A549 (cell line): ENCODE results near the gene SLC7A11. TPM values are rescaled to one million over a fixed set of nuclear protein-coding genes. Genes with fewer than 3 reads are reported as not detected.

Source experiments
- ATAC-seq, 2 experiments: fragments of 200-7000 bp in 1 of 2; fragments of >200 bp in 1 of 2; cut with Nextera tagmentation in 1 of 2; cut with Tn5 transposase in 1 of 2; 3 replicates each; pipeline versions ENCODE4 v1.8.0 to v1.9.1; 2018 to 2020; ENCODE audit warnings: mild to moderate bottlenecking in 1 of 2, moderate library complexity in 1 of 2
- CTCF ChIA-PET: fragments of 300-600 bp; sonication (Branson Sonifier 250); formaldehyde crosslinking; extraction: SDS; loops from one replicate; lab custom pipeline; 2021; ENCODE audit warnings: antibody characterized with exemption, inconsistent platforms; lab: Yijun Ruan, JAX
- POLR2A ChIA-PET: fragments of 350-600 bp; formaldehyde crosslinking; extraction: SDS; loops from one replicate; lab custom pipeline; 2021; ENCODE audit warnings: antibody characterized with exemption, inconsistent platforms; lab: Yijun Ruan, JAX
- DNase-seq, 2 experiments: peaks; one replicate each; pipeline versions ENCODE4 v3.0.0 to v3.0.0-alpha.2; 2011 to 2016; ENCODE audit warnings: low read depth in 1 of 2, low spot score in 1 of 2
- FAIRE-seq: peaks from 2 replicates; lab custom pipeline; 2011; peaks lifted over from hg19 to GRCh38; lab: Jason Lieb, UNC
- H3K27ac ChIP-seq, 2 experiments: fragments of >200 bp; sonication (Bioruptor Twin); formaldehyde crosslinking; 3 replicates each; pipeline ENCODE4 v1.5.1; 2016 to 2017
- H3K4me1 ChIP-seq: fragments of >200 bp; sonication (Bioruptor Twin); formaldehyde crosslinking; 3 replicates; pipeline ENCODE4 v1.6.1; 2016
- H3K4me2 ChIP-seq: fragments of >200 bp; sonication (Bioruptor Twin); formaldehyde crosslinking; 3 replicates; pipeline ENCODE4 v1.6.1; 2016
- H3K4me3 ChIP-seq: fragments of >200 bp; sonication (Bioruptor Twin); formaldehyde crosslinking; 3 replicates; pipeline ENCODE4 v1.5.1; 2016
- H3K9me3 ChIP-seq: fragments of >200 bp; sonication (Bioruptor Twin); formaldehyde crosslinking; 3 replicates; pipeline ENCODE4 v1.6.1; 2016
- CBX2 ChIP-seq: fragments of 200-600 bp; sonication (generic); IDR thresholded peaks from 2 replicates; pipeline ENCODE4 v1.6.1; 2016; ENCODE audit warnings: low read depth, mild to moderate bottlenecking, borderline replicate concordance
- CBX8 ChIP-seq: fragments of 200-600 bp; sonication (generic); IDR thresholded peaks from 2 replicates; pipeline ENCODE4 v1.6.1; 2016
- CHD4 ChIP-seq: fragments of 200-600 bp; sonication (generic); IDR thresholded peaks from 2 replicates; pipeline ENCODE4 v1.6.1; 2016; ENCODE audit warnings: antibody characterized with exemption, mild to moderate bottlenecking, borderline replicate concordance
- EHF ChIP-seq: fragments of 250-450 bp; sonication (Bioruptor Pico); IDR thresholded peaks from 2 replicates; pipeline ENCODE4 v1.5.0; 2020; ENCODE audit warnings: mild to moderate bottlenecking
- EHMT2 ChIP-seq: fragments of 200-600 bp; sonication (generic); IDR thresholded peaks from 2 replicates; pipeline ENCODE4 v1.6.1; 2016; ENCODE audit warnings: antibody characterized with exemption, low read depth, mild to moderate bottlenecking, moderate library complexity
- EP300 ChIP-seq, 2 experiments: fragments of >200 bp; sonication (Bioruptor Twin); formaldehyde crosslinking; IDR thresholded peaks; 2 replicates in 1 of 2; 3 replicates in 1 of 2; pipeline ENCODE4 v1.6.1; 2016 to 2017
- FOSB ChIP-seq: fragments of 250-450 bp; sonication (Bioruptor Pico); IDR thresholded peaks from 2 replicates; pipeline ENCODE4 v1.5.0; 2020; ENCODE audit warnings: mild to moderate bottlenecking, moderate library complexity
- FOSL2 ChIP-seq, 2 experiments: fragments of 450-650 bp in 1 of 2; fragments of >200 bp in 1 of 2; sonication (Bioruptor Twin) in 1 of 2; formaldehyde crosslinking; IDR thresholded peaks; 2 replicates each; pipeline versions ENCODE4 v1.5.0 to v1.6.1; 2016 to 2020; ENCODE audit warnings: mild to moderate bottlenecking in 1 of 2, moderate library complexity in 1 of 2
- HOXA7 ChIP-seq: fragments of 250-450 bp; sonication (Bioruptor Pico); IDR thresholded peaks from 2 replicates; pipeline ENCODE4 v1.5.0; 2020; ENCODE audit warnings: mild to moderate bottlenecking, moderate library complexity
- HOXB5 ChIP-seq: fragments of 250-450 bp; sonication (Bioruptor Pico); IDR thresholded peaks from 2 replicates; pipeline ENCODE4 v1.5.0; 2020; ENCODE audit warnings: mild to moderate bottlenecking, moderate library complexity
- JUN ChIP-seq, 2 experiments: fragments of >200 bp; sonication (Bioruptor Twin); formaldehyde crosslinking; IDR thresholded peaks; 2 replicates in 1 of 2; 3 replicates in 1 of 2; pipeline ENCODE4 v1.6.1; 2016 to 2017
- JUNB ChIP-seq: fragments of >200 bp; sonication (Bioruptor Twin); formaldehyde crosslinking; IDR thresholded peaks from 2 replicates; pipeline ENCODE4 v1.6.1; 2016
- KDM5A ChIP-seq: fragments of 200-600 bp; sonication (generic); IDR thresholded peaks from 2 replicates; pipeline ENCODE4 v1.6.1; 2016; ENCODE audit warnings: antibody characterized with exemption, mild to moderate bottlenecking
- MAZ ChIP-seq: fragments of 150-350 bp; IDR thresholded peaks from 2 replicates; pipeline ENCODE4 v1.6.1; 2014; ENCODE audit warnings: antibody characterized with exemption, low read depth, low read length, borderline replicate concordance
- MYC ChIP-seq: IDR thresholded peaks from 2 replicates; pipeline ENCODE4 v1.6.1; 2012; ENCODE audit warnings: mild to moderate bottlenecking, inconsistent platforms, low read length, improper control_type of control experiment, borderline replicate concordance
- NFE2L2 ChIP-seq: fragments of 150-350 bp; conservative IDR thresholded peaks from 2 replicates; pipeline ENCODE4 v1.6.1; 2014; ENCODE audit warnings: low read length
- NPAS2 ChIP-seq: fragments of 250-450 bp; sonication (Bioruptor Pico); IDR thresholded peaks from 2 replicates; pipeline ENCODE4 v1.8.0; 2022; ENCODE audit warnings: mild to moderate bottlenecking, moderate library complexity, borderline replicate concordance
- NR3C1 ChIP-seq: fragments of >200 bp; sonication (Bioruptor Twin); formaldehyde crosslinking; IDR thresholded peaks from 3 replicates; pipeline ENCODE4 v1.6.1; 2017
- POLR2A ChIP-seq: IDR thresholded peaks from 2 replicates; pipeline ENCODE4 v1.6.1; 2012; ENCODE audit warnings: mild to moderate bottlenecking, low read length
- POLR2AphosphoS2 ChIP-seq: conservative IDR thresholded peaks from 2 replicates; pipeline ENCODE4 v1.6.1; 2012; ENCODE audit warnings: low read length, improper control_type of control experiment, inconsistent platforms
- SREBF2 ChIP-seq: fragments of 450-650 bp; IDR thresholded peaks from 2 replicates; pipeline ENCODE4 v1.6.1; 2014; ENCODE audit warnings: mild to moderate bottlenecking, moderate library complexity
- TFCP2L1 ChIP-seq: fragments of 250-450 bp; sonication (Bioruptor Pico); IDR thresholded peaks from 2 replicates; pipeline ENCODE4 v1.5.0; 2021; ENCODE audit warnings: mild to moderate bottlenecking
- USF2 ChIP-seq: fragments of 450-650 bp; IDR thresholded peaks from 2 replicates; pipeline ENCODE4 v1.6.1; 2014; ENCODE audit warnings: antibody characterized with exemption
- ZFP36 ChIP-seq: fragments of 450-650 bp; IDR thresholded peaks from 2 replicates; pipeline ENCODE4 v1.6.1; 2014; ENCODE audit warnings: borderline replicate concordance; ENCODE audit not compliant: partially characterized antibody
- WGBS: methylation state at CpG from one replicate; pipeline ENCODE4 v1.1.6; 2017; ENCODE audit errors: missing lambda C conversion rate; 5-methylcytosine and 5-hydroxymethylcytosine counted together
- polyA plus RNA-seq, 4 experiments: library from polyadenylated mRNA; depleted of rRNA in 3 of 4; stranded (reverse); fragments of >200 nt; fragmentation: RNase III in 1 of 4; extraction: RNeasy Plus Mini Kit Qiagen cat#74134 plus additional on column Dnase treatment in 1 of 4; gene quantifications; 2 replicates in 3 of 4; 3 replicates in 1 of 4; pipeline ENCODE4 v1.2.3, GENCODE V29; 2011 to 2017

The SLC7A11 gene
- polyA plus RNA-seq, 2 of the 4 experiments (the other 2 are of a cell fraction), result 52.4 to 161 TPM

GRCh38 chr4:138196153-138196552, 46.0 kb downstream of the SLC7A11 start:
- WGBS, result 85% methylated on average over 3 of the region's 3 CpGs
- DNase-seq, result no peak
- no peak for FAIRE-seq
- H3K4me3 ChIP-seq, result no peak overlapping the region
- POLR2A ChIA-PET, result no interaction called here
- H3K4me2 ChIP-seq, result no peak overlapping the region
- peaks cover 96% of the 10 kb centered on the region for H3K4me1 ChIP-seq
- CTCF ChIA-PET, result no interaction called here
- TF ChIP-seq EP300 (IDR thresholded peaks at IDR 0.05) (no peak), MAZ (no peak), USF2 (no peak), EHF (CRISPR knock-in tag) (no peak), SREBF2 (no peak), HOXB5 (no peak), CBX8 (no peak), CBX2 (no peak), NPAS2 (CRISPR knock-in tag) (no peak), JUNB (no peak), NR3C1 (no peak), NFE2L2 (no peak), JUN (IDR thresholded peaks at IDR 0.05) (no peak), ZFP36 (no peak), MYC (no peak), EHMT2 (no peak), CHD4 (no peak)
- no peaks in the 10 kb centered on the region for H3K9me3 ChIP-seq
- ATAC-seq, result no peak
- peak overlapping the region; percentile 20 to 50; a peak in 3 of 6 replicates for H3K27ac ChIP-seq

DNA sequence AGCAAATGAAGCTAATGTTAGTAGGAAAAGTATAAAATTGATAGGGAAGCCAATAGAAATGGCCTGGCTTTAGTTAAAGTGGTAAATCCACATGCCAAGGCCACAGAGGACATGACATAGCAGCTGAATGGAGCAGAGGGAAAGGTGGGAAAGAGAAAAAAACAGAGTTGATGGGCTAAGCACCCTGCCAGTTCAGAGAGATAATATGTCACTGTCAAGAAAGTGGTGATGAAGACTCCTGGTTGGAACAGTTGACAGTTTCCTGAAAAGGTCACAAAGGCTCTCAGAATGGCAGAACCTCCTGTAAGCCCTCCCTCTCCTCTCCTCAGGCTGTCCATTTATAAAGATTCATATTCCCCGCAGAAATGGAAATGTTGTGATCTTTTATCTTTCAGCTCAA, 48.2 kb downstream of the SLC7A11 start:
- WGBS, result 97% methylated on average over 1 of the region's 1 CpG
- Histone ChIP-seq H3K9me3 (no peaks in the 10 kb centered on the region), H3K4me3 (no peak overlapping the region), H3K4me2 (no peak overlapping the region), H3K4me1 (peaks cover 94% of the 10 kb centered on the region), H3K27ac (peak overlapping the region in 1 of 2 experiments; percentile 44; a peak in 1 of 6 replicates)
- DNase-seq (no peak), FAIRE-seq (no peak), ATAC-seq (peak; percentile 47 to 48; a peak in 4 of 6 replicates)
- ChIA-PET CTCF (no interaction called here), POLR2A (no interaction called here)
- TF ChIP-seq HOXA7, result 0 out of 2 replicates have a peak, but pooled peaks have one; percentile 89
- TF ChIP-seq POLR2A, result no peak
- TF ChIP-seq TFCP2L1 (CRISPR knock-in tag), result 0 out of 2 replicates have a peak, but pooled peaks have one; percentile 61

- ChIA-PET POLR2A (no interaction called here), CTCF (interaction anchor here (1.0 kb wide), 1 partner anchor 157 kb away, joined by 3 read pairs; no protein-coding TSS in a partner anchor)
- ATAC-seq (peak; percentile 9 to 42; a peak in 4 of 6 replicates), FAIRE-seq (no peak), DNase-seq (peak; percentile 31 to 55)
- no peaks in the 10 kb centered on the region for H3K9me3 ChIP-seq
- H3K4me2 ChIP-seq, result peak overlapping the region; percentile 35
- 12% methylated on average over 2 of the region's 2 CpGs for WGBS
- TF ChIP-seq SREBF2 (no peak), FOSL2 (IDR thresholded peaks at IDR 0.05) (no peak), FOSL2 (CRISPR knock-in tag; IDR thresholded peaks at IDR 0.05) (peak; percentile 77), POLR2AphosphoS2 (peak; percentile 83; the same call in 1 of the 2 replicates), HOXA7 (0 out of 2 replicates have a peak, but pooled peaks have one; percentile 55), FOSB (CRISPR knock-in tag) (peak; percentile 83; the same call in 1 of the 2 replicates), KDM5A (no peak)
- H3K27ac ChIP-seq, result 0 out of 6 replicates have a peak overlapping the region, but pooled peaks have one; percentile 21 to 22
- H3K4me1 ChIP-seq, result peaks cover 94% of the 10 kb centered on the region
- H3K4me3 ChIP-seq, result no peak overlapping the region
These were observed 50.0 kb downstream of the SLC7A11 start for GRCh38 chr4:138192113-138192512.
